DOHH2 (cell line): Measurements from ENCODE around the gene SFPQ.
"Not testable (repeated sequence)": the region's sequence is repeated elsewhere in the genome, so short reads cannot be mapped to it uniquely, and the experiment has no call there.

Experiments used
- H3F3A ChIP-seq: fragments of 200-600 bp; sonication (generic), shearing (Covaris generic); 2 replicates; pipeline ENCODE4 v1.6.0; 2016; ENCODE audit warnings: antibody characterized with exemption, mild to moderate bottlenecking; ENCODE audit not compliant: control insufficient read depth, insufficient read depth
- H3K27ac ChIP-seq: fragments of 200-600 bp; sonication (generic); 2 replicates; pipeline ENCODE4 v1.5.1; 2014; ENCODE audit warnings: low read depth, mild to moderate bottlenecking, low read length, moderate library complexity
- H3K27me3 ChIP-seq: fragments of 200-600 bp; sonication (generic); 2 replicates; pipeline ENCODE4 v1.6.1; 2014; ENCODE audit warnings: mild to moderate bottlenecking, low read length, mixed read lengths; ENCODE audit not compliant: control insufficient read depth
- H3K36me3 ChIP-seq: fragments of 200-600 bp; sonication (generic); 2 replicates; pipeline ENCODE4 v1.6.1; 2014; ENCODE audit warnings: mild to moderate bottlenecking, low read length, moderate library complexity, mixed read lengths; ENCODE audit not compliant: control insufficient read depth
- H3K4me1 ChIP-seq: fragments of 200-600 bp; sonication (generic); 2 replicates; pipeline ENCODE4 v1.6.1; 2014; ENCODE audit warnings: mild to moderate bottlenecking, low read length, mixed read lengths; ENCODE audit not compliant: control insufficient read depth
- H3K4me2 ChIP-seq: fragments of 200-600 bp; sonication (generic); 2 replicates; pipeline ENCODE4 v1.6.0; 2014; ENCODE audit warnings: mild to moderate bottlenecking, low read length, moderate library complexity
- H3K4me3 ChIP-seq: fragments of 200-600 bp; sonication (generic); 2 replicates; pipeline ENCODE4 v1.5.1; 2014; ENCODE audit warnings: mild to moderate bottlenecking, low read length, mixed read lengths
- H3K79me2 ChIP-seq: fragments of 200-600 bp; sonication (generic); 2 replicates; pipeline ENCODE4 v1.6.1; 2014; ENCODE audit warnings: mild to moderate bottlenecking, low read length, mixed read lengths; ENCODE audit not compliant: control insufficient read depth
- H3K9me2 ChIP-seq: fragments of 200-600 bp; sonication (generic); replicated peaks from 2 replicates; pipeline ENCODE4 v1.6.1; 2014; ENCODE audit warnings: mild to moderate bottlenecking, low read length, mixed read lengths; ENCODE audit not compliant: control insufficient read depth
- H3K9me3 ChIP-seq: fragments of 200-600 bp; sonication (generic); 2 replicates; pipeline ENCODE4 v1.6.1; 2014; ENCODE audit warnings: antibody characterized with exemption, low read length, mixed read lengths; ENCODE audit not compliant: control insufficient read depth, insufficient read depth
- H4K20me1 ChIP-seq: fragments of 200-600 bp; sonication (generic); 2 replicates; pipeline ENCODE4 v1.6.0; 2014; ENCODE audit warnings: low read depth, mild to moderate bottlenecking, antibody characterized with exemption, low read length, moderate library complexity; ENCODE audit not compliant: control insufficient read depth, insufficient read depth
- CTCF ChIP-seq: fragments of 200-600 bp; sonication (generic); IDR thresholded peaks from one replicate; pipeline ENCODE4 v1.5.1; 2014; ENCODE audit warnings: antibody characterized with exemption, mild to moderate bottlenecking, low read depth, low read length; ENCODE audit not compliant: poor library complexity, severe bottlenecking
- EZH2phosphoT487 ChIP-seq: fragments of 200-600 bp; sonication (generic); IDR thresholded peaks from 2 replicates; pipeline ENCODE4 v1.6.1; 2017; ENCODE audit warnings: borderline replicate concordance, mild to moderate bottlenecking, antibody characterized with exemption, low read length, moderate library complexity, mixed read lengths

The SFPQ gene

GRCh38 chr1:35164893-35165292 lies 28.1 kb downstream of the SFPQ start:
- H4K20me1 ChIP-seq = no peaks in the 10 kb centered on the region
- H3K4me1 ChIP-seq = no peaks in the 10 kb centered on the region
- H3K36me3 ChIP-seq = no peaks in the 10 kb centered on the region
- no peaks in the 10 kb centered on the region for H3K27me3 ChIP-seq
- no peak overlapping the region for H3K4me3 ChIP-seq
- peaks cover 5% of the 10 kb centered on the region for H3K9me3 ChIP-seq
- no peak for TF ChIP-seq EZH2phosphoT487
- no peak for TF ChIP-seq CTCF
- no peaks in the 10 kb centered on the region for H3K9me2 ChIP-seq
- no peaks in the 10 kb centered on the region for H3K79me2 ChIP-seq
- 0 out of 2 replicates have a peak, but pooled peaks cover 2% of the 10 kb centered on the region for H3F3A ChIP-seq
- no peak overlapping the region for H3K27ac ChIP-seq
- H3K4me2 ChIP-seq = no peak overlapping the region

- Histone ChIP-seq H3K9me2 (no peaks in the 10 kb centered on the region), H3K27ac (no peak overlapping the region), H3F3A (no peaks in the 10 kb centered on the region), H3K4me3 (no peak overlapping the region), H3K79me2 (no peaks in the 10 kb centered on the region), H3K27me3 (no peaks in the 10 kb centered on the region), H3K36me3 (no peaks in the 10 kb centered on the region), H4K20me1 (no peaks in the 10 kb centered on the region), H3K4me1 (no peaks in the 10 kb centered on the region), H3K9me3 (no peaks in the 10 kb centered on the region), H3K4me2 (no peak overlapping the region)
- TF ChIP-seq CTCF (no peak), EZH2phosphoT487 (no peak)
Measured at GRCh38 chr1:35151220-35151619, 41.7 kb downstream of the SFPQ start.

- not testable (repeated sequence) for H3K4me3 ChIP-seq, H4K20me1 ChIP-seq, H3K4me2 ChIP-seq, H3K9me3 ChIP-seq, H3K4me1 ChIP-seq, H3K36me3 ChIP-seq, H3F3A ChIP-seq, H3K79me2 ChIP-seq, H3K9me2 ChIP-seq, H3K27ac ChIP-seq, H3K27me3 ChIP-seq
Measured at GRCh38 chr1:35145892-35146549, 46.9 kb downstream of the SFPQ start.

- Histone ChIP-seq H3K79me2 (no peaks in the 10 kb centered on the region), H3K4me1 (no peaks in the 10 kb centered on the region), H3K36me3 (no peaks in the 10 kb centered on the region), H3F3A (no peaks in the 10 kb centered on the region), H3K9me3 (no peaks in the 10 kb centered on the region), H3K27me3 (0 out of 2 replicates have a peak, but pooled peaks cover 4% of the 10 kb centered on the region), H3K4me2 (no peak overlapping the region), H3K4me3 (no peak overlapping the region), H3K9me2 (no peaks in the 10 kb centered on the region), H3K27ac (no peak overlapping the region), H4K20me1 (no peaks in the 10 kb centered on the region)
- no peak for TF ChIP-seq EZH2phosphoT487
- TF ChIP-seq CTCF = no peak
Measured at GRCh38 chr1:35143737-35144508, 49.0 kb downstream of the SFPQ start.

- H3F3A ChIP-seq, H3K27ac ChIP-seq, H3K9me3 ChIP-seq, H3K4me1 ChIP-seq, H3K27me3 ChIP-seq, H3K4me2 ChIP-seq, H3K36me3 ChIP-seq, H3K79me2 ChIP-seq, H4K20me1 ChIP-seq, H3K9me2 ChIP-seq, H3K4me3 ChIP-seq: not testable (repeated sequence)
Measured at GRCh38 chr1:35142728-35143127, 50.2 kb downstream of the SFPQ start.
